ENCODE data around the gene PDE4D.

The PDE4D gene

DNA sequence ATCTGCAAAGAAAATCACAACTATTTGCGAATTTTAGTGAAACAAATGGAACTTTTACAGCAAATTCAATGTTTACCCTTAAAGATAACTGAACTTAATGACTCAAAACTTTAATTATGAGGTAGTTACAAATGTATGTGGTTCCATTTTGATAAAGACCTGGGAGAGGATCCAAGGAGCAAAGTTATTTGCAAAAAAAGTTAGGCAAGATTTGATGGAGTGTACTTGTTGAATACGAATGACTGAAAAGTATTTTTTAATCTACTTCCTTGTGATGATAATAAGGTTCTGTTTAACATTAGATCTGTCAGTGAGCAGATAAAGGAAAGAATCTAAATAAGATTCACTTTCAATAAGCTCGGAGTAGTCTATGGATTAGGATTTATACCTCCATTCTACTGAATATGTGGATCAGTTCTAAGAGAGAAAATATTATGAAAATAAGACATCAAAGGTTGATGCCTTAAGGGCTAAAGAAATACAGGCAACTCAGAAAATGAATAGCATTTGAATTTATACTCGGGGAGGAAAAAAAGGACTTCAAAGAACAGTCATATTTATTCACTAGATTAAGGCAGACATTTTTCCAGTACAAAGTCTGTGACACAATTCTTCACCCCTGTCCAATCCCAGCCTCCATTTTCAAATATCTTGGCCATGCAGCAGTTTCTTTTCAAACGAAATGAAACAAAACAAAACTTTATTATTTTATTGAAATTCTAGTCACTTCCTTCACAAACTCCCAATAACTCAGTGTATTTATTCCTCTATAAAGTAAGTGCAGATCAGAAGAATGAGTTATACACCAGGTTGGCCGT lies 199.8 kb downstream of the PDE4D start:
- H3K27ac ChIP-seq: no peak overlapping the region
- no peak for TF ChIP-seq ZFX (IDR thresholded peaks at IDR 0.05; ENCODE audit: borderline replicate concordance)
- TF ChIP-seq, protein P1, sequence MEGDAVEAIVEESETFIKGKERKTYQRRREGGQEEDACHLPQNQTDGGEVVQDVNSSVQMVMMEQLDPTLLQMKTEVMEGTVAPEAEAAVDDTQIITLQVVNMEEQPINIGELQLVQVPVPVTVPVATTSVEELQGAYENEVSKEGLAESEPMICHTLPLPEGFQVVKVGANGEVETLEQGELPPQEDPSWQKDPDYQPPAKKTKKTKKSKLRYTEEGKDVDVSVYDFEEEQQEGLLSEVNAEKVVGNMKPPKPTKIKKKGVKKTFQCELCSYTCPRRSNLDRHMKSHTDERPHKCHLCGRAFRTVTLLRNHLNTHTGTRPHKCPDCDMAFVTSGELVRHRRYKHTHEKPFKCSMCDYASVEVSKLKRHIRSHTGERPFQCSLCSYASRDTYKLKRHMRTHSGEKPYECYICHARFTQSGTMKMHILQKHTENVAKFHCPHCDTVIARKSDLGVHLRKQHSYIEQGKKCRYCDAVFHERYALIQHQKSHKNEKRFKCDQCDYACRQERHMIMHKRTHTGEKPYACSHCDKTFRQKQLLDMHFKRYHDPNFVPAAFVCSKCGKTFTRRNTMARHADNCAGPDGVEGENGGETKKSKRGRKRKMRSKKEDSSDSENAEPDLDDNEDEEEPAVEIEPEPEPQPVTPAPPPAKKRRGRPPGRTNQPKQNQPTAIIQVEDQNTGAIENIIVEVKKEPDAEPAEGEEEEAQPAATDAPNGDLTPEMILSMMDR (IDR thresholded peaks at IDR 0.05): no peak

DNA sequence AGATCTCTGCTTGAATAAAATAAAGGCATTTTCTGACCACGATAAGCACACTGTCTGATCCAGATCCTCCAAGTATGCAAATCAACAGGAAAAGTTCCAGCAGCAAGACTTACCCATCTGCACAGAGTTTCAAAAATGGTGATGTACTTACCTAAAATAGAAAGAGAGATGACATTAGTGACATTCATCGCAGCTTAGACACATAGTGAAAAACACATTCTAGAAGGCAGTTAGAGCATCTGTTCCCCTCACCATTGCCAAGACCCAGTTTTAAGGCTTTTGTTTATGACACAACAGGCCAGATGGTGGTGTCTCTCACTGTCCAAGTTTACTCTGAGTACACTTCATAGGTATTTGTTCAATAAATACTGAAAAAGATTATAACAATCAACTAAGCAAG lies 207.7 kb downstream of the PDE4D start:
- no peak overlapping the region for H3K27ac ChIP-seq

DNA sequence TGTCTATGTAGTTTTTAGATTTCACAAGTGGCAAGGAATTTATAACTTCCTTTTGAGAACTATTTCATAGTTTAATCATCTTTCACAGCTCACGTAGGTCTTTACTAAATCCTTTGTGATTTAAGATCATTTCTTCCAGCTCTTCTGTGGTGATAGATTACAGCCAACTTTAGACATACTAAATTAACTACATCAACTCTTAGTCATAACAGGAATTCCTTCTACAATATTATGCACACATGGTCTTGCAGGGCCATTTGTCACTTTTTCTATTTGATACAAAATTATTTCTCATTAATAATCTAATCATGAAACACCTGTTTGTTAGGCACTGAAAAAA lies 208.4 kb downstream of the PDE4D start:
- H3K27ac ChIP-seq: no peak overlapping the region
- no peak for TF ChIP-seq ZFX (IDR thresholded peaks at IDR 0.05; ENCODE audit: borderline replicate concordance)
- TF ChIP-seq, protein P1 (IDR thresholded peaks at IDR 0.05): no peak

More for the DNA sequence above, 207.7 kb downstream of the PDE4D start:
- TF ChIP-seq ZFX (IDR thresholded peaks at IDR 0.05; ENCODE audit: borderline replicate concordance): no peak
- TF ChIP-seq, protein P1 (IDR thresholded peaks at IDR 0.05): no peak

DNA sequence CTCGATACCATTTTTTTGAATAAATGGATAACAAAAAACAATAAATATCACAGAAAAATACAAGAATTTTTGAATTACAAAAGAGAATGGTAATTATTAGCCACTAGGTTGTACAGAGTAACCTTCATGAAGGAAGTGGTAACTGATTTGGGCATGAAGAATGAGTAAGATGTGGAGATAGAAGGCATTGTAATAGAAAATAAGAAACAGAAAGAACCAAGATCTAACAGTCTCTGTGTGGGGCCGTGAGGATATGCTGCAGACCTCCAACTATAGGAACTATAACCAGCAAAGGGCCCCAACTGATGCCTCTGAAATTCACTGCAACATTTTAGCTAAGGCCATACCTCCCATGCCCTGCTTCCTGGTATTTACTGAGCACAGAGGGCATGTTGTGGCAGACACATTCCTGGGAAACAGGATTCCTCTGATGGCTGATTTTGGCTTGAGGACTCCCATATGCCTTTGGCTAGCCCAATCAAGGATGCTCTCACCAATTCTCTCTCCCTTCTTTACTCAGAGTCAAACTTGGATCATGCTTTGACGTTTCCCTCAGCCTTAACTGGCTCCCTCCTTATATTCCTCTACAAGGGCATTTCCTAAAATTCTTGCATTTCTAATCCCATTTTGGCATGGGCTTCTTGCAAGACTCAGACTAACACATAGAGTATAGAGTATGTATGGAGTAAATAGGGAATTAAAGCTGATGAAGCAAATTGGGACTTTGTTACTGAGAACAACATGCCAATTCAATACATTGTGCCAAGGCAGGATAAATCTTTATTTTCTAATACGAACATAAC lies 208.9 kb downstream of the PDE4D start:
- H3K27ac ChIP-seq: no peak overlapping the region
- TF ChIP-seq, protein P1 (IDR thresholded peaks at IDR 0.05): no peak
- no peak for TF ChIP-seq ZFX (IDR thresholded peaks at IDR 0.05; ENCODE audit: borderline replicate concordance)

DNA sequence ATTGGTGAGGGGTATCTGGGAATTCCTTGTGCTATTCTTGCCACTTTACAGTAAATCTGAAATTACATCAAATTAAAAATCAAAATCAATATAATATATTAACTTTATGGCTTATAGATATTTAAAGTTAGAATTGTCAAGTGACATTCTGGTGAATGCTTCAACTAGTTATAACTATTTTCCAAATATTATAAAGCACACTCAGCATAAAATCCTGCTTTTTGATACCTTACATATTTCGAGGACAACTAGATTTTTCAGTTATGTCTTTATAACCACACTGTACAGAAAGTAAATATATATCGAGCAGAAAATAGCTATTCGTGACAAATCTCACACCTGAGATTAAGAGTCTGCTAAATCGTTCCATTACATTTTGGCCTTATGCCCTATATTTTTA lies 210.2 kb downstream of the PDE4D start:
- TF ChIP-seq, protein P1 (IDR thresholded peaks at IDR 0.05): no peak
- no peak for TF ChIP-seq ZFX (IDR thresholded peaks at IDR 0.05; ENCODE audit: borderline replicate concordance)
- no peak overlapping the region for H3K27ac ChIP-seq

DNA sequence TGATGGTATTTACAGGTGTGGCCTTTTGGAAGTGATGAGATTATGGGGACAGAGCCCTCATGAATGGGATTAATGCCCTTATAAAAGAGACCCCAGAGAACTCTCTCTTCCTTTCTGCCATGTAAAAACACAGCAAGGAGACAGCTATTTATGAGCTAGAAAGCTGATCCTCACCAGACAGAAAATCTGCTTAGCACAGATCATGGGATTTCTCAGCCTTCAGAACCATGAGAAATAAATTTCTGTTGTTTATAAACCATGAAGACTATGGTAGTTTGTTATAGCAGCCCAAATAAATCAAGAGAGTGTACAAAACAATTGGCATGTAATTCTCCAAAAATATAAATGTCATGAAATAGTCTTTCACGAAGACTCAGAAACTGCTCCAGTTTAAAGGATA lies 211.0 kb downstream of the PDE4D start:
- no peak overlapping the region for H3K27ac ChIP-seq
- no peak for TF ChIP-seq ZFX (IDR thresholded peaks at IDR 0.05; ENCODE audit: borderline replicate concordance)
- TF ChIP-seq, protein P1 (IDR thresholded peaks at IDR 0.05): no peak

DNA sequence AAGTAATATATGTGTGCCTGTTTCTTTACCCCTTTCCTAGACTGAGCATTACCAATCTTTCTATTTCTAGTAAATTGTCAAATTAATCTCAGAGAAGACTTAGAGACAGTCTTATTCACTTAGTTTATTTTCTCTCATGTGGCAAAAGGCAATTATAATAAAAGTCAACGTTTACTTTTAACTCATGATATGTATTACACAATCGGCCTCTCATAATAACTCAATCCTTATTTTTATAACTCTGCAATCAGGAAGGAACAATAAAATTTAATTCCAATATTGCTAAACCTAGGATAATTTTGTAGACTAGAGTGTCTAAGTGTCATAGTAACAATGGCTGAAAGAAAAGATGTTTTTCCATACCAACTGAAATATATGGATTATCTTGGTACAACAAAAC lies 214.6 kb downstream of the PDE4D start:
- TF ChIP-seq ZFX (IDR thresholded peaks at IDR 0.05; ENCODE audit: borderline replicate concordance): no peak
- TF ChIP-seq, protein P1 (IDR thresholded peaks at IDR 0.05): no peak
- no peak overlapping the region for H3K27ac ChIP-seq

All from 22Rv1 (cell line).